LHCN-M2 (cell line): ENCODE data around the gene TFR2. TPM values are rescaled to one million over a fixed set of nuclear protein-coding genes. Genes with fewer than 3 reads are reported as not detected.

Experiments used
- DNase-seq: peaks from one replicate; pipeline ENCODE4 v3.0.0-alpha.2; 2012; ENCODE audit warnings: low read depth
- total RNA-seq: library from RNA; depleted of rRNA; stranded (reverse); fragments of >200 nt; gene quantifications from 2 replicates; pipeline ENCODE4 v1.2.3, GENCODE V29; 2014

Gene TFR2
- total RNA-seq, 1 experiment from 2014 or later: 1.3 TPM

- DNase-seq: no peak
These were observed 13.8 kb upstream of the TFR2 start for GRCh38 chr7:100654908-100655831.

- DNase-seq: no peak
These were observed 8.6 kb upstream of the TFR2 start for GRCh38 chr7:100649826-100650565.

GRCh38 chr7:100642534-100642907 lies 1.2 kb upstream of the TFR2 start:
- DNase-seq: no peak

GRCh38 chr7:100641860-100642533 lies 645 bp upstream of the TFR2 start:
- no peak for DNase-seq

GRCh38 chr7:100640517-100641440 lies 573 bp downstream of the TFR2 start:
- no peak for DNase-seq

- DNase-seq: no peak
These were observed 1.3 kb downstream of the TFR2 start for GRCh38 chr7:100639995-100640516.

GRCh38 chr7:100632951-100633717 lies 8.2 kb downstream of the TFR2 start:
- no peak for DNase-seq

GRCh38 chr7:100630066-100630465 lies 11.3 kb downstream of the TFR2 start:
- DNase-seq: no peak

- DNase-seq: no peak
These were observed 12.1 kb downstream of the TFR2 start for GRCh38 chr7:100629117-100629716.

GRCh38 chr7:100627238-100627549 lies 14.2 kb downstream of the TFR2 start:
- no peak for DNase-seq

GRCh38 chr7:100626530-100627237 lies 14.7 kb downstream of the TFR2 start:
- peak; percentile 36 for DNase-seq

- DNase-seq: no peak
These were observed 15.3 kb downstream of the TFR2 start for GRCh38 chr7:100626055-100626454.

GRCh38 chr7:100623951-100624824 lies 17.2 kb downstream of the TFR2 start:
- no peak for DNase-seq

- no peak for DNase-seq
These were observed 19.8 kb downstream of the TFR2 start for GRCh38 chr7:100621554-100621953.

- no peak for DNase-seq
These were observed 20.5 kb downstream of the TFR2 start for GRCh38 chr7:100620804-100621203.

- no peak for DNase-seq
These were observed 21.1 kb downstream of the TFR2 start for GRCh38 chr7:100620239-100620638.

GRCh38 chr7:100614308-100614861 lies 27.0 kb downstream of the TFR2 start:
- no peak for DNase-seq
